Stimulated activated CD8-positive, alpha-beta memory T cell treated with anti-CD3 and anti-CD28 coated beads, Interleukin-2, amount 100 ng/mL, for 48 hours (primary cell): Measurements from ENCODE around the gene NTM.
"Not testable (repeated sequence)": the region's sequence is repeated elsewhere in the genome, so short reads cannot be mapped to it uniquely, and the experiment has no call there.

Experiments used
- DNase-seq, 2 donors: peaks; one replicate each; pipeline ENCODE4 v3.0.0-alpha.2; 2020; ENCODE audit warnings: low read depth in 2 of 2

Gene NTM

GRCh38 chr11:131667566-131667965 lies 297.2 kb downstream of the NTM start:
- DNase-seq = no peak

DNA sequence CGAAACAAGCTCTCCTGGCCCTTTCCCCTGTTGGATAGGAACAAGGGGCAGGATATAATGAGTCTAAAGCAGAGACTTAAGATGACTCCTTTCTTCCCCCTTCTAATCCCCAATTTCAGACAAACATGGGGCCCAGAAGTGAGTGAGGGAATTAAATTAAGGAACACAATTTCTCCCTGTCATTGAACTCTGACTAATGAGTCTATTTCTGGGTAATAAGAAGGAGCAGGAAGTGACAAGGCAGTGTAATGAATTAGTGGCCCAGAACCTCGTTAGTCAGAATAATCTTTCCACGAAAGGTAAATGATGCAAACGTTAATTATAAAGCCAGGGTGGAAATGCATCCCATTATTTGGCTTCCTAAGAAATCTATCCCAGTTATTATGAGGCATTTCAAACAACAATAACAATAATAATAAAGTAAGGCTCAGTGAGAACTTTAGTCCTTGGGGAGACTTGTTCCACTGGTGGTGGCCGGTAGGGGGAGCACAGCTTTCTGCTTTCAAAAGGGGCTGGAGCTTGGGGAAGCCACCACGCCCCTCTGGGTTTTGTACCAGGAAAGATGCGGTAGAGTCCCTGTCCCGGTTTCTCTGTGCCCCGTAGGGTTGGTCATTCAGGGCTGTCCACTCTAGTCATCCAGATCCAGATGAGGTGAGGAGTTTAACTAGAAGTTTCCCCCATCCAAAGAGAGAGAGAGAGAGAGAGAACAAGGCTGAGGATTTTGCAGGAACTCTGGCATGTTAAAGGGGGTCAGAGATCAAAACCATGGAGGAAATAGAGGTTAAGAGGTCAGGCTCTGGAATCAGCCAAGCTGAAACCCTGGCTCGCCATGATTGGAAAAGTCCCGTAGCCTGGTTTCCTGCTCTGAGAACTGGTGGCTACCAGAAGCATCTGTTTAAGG lies 298.3 kb downstream of the NTM start:
- DNase-seq = peak; percentile 39 to 46

GRCh38 chr11:131669401-131669780 lies 299.0 kb downstream of the NTM start:
- no peak for DNase-seq

- DNase-seq = no peak
Measured at GRCh38 chr11:131670876-131671275, 300.5 kb downstream of the NTM start.

GRCh38 chr11:131671320-131671719 lies 300.9 kb downstream of the NTM start:
- no peak for DNase-seq

DNA sequence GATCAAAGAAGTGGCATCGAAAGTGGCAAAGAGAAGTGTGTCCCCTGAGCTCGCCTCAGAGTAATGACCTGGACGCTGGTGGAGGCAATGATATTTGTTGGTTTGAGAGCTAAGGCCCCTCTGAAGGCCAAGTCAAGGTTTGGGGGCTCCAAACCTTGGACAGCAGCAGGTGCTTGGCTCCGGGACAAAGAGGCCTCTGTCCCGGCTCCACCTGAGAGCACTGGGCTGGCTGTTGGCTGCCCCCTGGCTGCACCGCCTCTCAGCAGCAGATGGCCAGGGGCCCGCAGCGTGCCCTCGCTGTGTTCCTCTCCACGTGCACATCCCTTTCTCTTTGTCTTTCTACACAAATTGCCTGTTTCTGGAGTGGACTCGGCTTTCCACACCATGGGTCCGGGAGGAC lies 301.3 kb downstream of the NTM start:
- no peak for DNase-seq

- DNase-seq = no peak
Measured at GRCh38 chr11:131672191-131672590, 301.8 kb downstream of the NTM start.

- DNase-seq = peak; percentile 18 to 33
Measured at GRCh38 chr11:131674051-131674755, 303.8 kb downstream of the NTM start.

DNA sequence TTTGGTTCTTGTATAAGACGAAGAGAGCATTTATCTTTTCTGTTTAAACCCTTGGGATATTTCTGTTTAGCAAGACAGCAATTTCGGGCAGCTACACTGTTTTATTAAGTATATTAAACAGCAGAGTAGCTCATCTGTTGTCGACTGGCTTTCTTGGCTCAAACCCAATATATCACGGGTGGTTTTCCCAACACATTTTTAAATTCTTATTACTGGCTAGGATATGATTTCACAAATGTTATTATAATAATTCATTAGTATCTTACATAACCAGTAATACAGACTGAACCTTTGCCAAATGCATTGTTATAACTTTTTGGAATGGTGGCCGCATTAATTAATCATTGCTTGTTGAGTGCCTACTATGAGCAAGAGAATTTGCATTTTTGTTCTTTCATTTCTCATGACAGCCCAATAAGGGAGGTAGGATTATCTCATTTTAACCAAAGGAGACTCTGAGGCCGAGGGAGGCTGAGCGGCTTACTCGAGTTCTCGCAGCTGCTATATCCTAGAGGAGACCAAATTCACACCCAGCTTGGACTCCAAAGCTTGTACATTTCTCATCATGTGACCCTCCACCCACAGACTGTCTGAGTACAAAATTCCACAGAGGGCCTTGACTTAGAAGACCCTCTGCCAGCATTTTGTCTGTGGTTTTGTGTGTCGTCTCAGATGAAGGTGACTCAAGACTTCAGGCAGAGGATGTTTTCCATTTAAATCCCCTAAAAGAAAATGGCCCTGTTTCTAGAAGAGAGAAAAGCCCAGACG lies 304.9 kb downstream of the NTM start:
- DNase-seq = no peak

DNA sequence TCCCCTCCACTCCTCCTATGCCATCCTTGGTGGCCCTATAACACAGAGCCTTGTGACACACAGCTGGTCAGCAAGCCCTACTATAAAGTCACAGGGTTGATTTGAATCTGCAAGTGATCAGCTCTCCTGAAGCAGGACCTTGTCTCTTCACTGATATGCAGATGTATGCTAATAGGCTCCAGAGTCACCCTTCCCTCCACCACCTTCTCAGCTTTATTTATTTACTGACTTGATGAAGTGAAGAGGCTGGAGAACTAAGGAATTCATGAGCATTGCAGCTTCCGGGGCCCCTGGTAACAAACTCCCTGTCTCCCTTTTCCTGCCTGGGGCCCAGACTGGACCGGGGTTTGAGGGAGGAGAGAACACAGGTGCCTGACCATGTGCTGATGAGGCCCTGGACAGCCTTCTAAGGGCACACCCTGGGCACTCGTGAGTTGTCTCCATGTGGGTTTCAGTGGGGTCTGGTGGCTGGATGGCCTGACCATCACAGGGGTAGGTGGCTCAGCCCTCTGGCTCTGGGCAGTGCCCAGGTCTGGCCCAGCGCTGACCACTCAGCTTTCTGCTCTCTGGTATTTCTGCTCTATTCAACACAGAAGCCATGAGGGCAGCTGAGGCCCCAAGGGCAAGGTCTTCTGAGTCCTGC lies 307.5 kb downstream of the NTM start:
- DNase-seq = no peak

GRCh38 chr11:131678658-131679340 lies 308.4 kb downstream of the NTM start:
- DNase-seq = no peak

- not testable (repeated sequence) for DNase-seq
Measured at GRCh38 chr11:131680448-131680847, 310.0 kb downstream of the NTM start.

- DNase-seq = no peak
Measured at GRCh38 chr11:131681920-131682319, 311.5 kb downstream of the NTM start.

DNA sequence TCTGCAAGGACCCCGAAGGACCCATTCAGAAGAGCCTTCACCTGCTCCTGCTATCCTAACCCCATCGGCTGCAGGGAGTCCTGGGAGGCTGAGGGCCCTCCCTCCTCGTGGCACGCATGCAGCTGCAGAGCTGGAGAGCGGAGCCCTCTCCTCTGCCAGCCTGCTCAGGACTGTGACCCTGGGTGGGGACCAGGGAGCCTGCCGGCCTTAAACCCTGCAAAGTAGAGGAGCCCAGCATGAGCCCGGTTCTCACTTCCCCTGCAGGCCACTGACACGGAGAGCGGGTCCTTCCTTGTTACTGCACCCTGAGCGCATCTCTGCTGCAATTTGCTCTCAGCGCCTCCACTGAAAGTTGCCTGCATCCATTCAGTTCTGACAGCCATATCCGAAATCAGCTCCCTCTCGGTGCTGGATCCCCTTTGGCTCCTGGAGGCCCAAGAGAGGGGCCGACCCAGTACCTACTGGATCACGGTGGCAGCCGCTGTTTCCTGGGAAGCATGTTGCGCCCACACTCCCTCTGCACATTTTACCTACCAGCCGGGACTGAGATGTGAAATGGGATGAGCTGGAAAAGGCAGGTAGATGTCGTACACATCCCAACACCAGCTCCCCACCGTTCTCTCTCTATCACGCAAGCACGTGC lies 312.1 kb downstream of the NTM start:
- no peak for DNase-seq

- DNase-seq = no peak
Measured at GRCh38 chr11:131683131-131683530, 312.7 kb downstream of the NTM start.

- DNase-seq = no peak
Measured at GRCh38 chr11:131683666-131684065, 313.3 kb downstream of the NTM start.

GRCh38 chr11:131684111-131685060 lies 314.0 kb downstream of the NTM start:
- DNase-seq = no peak

DNA sequence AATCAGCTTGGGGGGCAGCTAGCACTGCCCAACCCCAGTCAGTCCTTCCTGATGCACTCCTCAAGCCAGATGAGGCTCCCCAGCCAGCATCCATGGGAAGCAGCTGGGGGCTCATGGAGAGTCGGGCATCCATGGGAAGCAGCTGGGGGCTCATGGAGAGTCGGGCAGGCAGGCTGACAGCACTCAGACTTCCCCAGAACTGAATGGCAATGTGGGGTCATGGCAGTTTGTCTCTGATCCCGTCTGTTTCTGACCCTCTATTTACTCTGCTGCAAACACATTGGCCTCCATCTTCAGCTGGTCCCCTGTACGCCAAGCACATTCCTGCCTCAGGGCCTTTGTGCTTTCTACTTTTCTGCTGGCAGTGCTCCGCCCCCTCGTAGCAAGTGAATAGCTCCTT lies 314.8 kb downstream of the NTM start:
- no peak for DNase-seq

- no peak for DNase-seq
Measured at GRCh38 chr11:131685906-131686305, 315.5 kb downstream of the NTM start.

GRCh38 chr11:131686836-131687235 lies 316.4 kb downstream of the NTM start:
- DNase-seq = no peak
